GM21367 (cell line): ENCODE measurements around the gene HNF1B.
A peak's percentile ranks its signal among the peaks of the same experiment; 100 is the strongest.
"Not testable (repeated sequence)": the region's sequence is repeated elsewhere in the genome, so short reads cannot be mapped to it uniquely, and the experiment has no call there.

ENCODE experiments used
- ATAC-seq: cut with Tn5 transposase; IDR thresholded peaks from one replicate; pipeline ENCODE4 v1.9.1; 2021; ENCODE audit not compliant: unreplicated experiment

The HNF1B gene, protein sequence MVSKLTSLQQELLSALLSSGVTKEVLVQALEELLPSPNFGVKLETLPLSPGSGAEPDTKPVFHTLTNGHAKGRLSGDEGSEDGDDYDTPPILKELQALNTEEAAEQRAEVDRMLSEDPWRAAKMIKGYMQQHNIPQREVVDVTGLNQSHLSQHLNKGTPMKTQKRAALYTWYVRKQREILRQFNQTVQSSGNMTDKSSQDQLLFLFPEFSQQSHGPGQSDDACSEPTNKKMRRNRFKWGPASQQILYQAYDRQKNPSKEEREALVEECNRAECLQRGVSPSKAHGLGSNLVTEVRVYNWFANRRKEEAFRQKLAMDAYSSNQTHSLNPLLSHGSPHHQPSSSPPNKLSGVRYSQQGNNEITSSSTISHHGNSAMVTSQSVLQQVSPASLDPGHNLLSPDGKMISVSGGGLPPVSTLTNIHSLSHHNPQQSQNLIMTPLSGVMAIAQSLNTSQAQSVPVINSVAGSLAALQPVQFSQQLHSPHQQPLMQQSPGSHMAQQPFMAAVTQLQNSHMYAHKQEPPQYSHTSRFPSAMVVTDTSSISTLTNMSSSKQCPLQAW

DNA sequence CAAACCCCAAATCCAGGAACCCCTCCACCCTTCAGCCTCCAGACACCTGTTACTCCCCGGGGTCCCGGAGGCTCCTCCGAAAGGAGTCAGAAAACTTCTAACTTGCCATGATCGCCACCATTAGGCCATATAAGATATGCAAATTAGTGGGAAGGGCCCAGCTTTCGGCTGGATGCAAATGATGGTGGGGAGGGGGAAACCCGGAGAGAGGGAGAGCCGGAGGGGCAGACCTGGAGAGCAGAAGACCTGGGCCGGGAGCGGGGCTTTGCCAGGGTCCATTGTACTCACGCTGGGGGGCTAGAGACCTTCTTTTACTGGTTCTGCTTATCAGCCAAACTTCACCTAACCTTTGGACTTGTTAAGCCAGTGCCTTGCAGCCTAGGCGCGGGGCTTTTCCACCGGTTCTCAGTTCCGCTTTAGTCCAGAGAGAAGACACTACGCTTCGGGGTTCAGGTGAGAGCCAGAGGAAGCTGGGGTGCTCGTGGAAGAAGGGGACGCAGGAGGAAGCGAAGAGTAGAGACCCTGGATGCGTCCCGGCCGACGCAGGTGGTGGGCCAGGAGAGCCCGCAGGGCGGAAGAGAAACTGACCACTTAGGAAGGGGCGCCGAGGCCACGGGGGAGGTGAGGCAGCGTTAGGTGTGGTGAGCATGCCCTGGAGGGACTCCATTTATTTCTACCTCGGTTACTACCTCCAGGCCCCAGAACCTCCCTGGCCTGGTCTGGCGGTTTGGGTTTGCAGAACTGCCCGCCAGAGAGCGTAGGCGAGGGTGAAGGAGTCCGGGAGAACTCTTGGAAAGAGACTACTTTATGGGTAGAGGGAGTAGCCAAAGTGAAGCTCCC, at the start of gene HNF1B:
Gene HNF1B, minus strand, starts transcription at position 99 of the 840 bp plus-strand sequence. CDS start 175 bp downstream, outside the sequence.
- ATAC-seq, result no peak

DNA sequence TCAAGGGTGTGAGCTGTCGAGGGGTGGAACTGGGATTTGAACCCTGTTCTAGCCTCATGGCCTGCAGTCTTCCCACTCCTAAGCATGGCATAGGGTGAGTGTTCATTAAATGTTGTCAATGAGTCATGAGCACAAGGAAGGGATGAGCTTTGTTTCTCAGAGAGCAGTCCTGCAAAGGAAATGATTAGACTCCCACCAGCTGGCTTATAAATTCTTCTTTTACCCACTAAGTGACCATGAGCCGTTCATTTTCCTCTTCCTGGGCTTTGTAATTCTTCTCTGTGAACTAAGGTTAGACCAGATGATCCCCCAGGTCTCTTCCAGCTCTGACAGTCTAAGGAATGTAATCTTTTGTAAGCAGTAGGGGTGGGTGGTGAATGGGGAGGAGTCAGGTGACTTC, 47.9 kb upstream of the HNF1B start:
- ATAC-seq, result no peak

DNA sequence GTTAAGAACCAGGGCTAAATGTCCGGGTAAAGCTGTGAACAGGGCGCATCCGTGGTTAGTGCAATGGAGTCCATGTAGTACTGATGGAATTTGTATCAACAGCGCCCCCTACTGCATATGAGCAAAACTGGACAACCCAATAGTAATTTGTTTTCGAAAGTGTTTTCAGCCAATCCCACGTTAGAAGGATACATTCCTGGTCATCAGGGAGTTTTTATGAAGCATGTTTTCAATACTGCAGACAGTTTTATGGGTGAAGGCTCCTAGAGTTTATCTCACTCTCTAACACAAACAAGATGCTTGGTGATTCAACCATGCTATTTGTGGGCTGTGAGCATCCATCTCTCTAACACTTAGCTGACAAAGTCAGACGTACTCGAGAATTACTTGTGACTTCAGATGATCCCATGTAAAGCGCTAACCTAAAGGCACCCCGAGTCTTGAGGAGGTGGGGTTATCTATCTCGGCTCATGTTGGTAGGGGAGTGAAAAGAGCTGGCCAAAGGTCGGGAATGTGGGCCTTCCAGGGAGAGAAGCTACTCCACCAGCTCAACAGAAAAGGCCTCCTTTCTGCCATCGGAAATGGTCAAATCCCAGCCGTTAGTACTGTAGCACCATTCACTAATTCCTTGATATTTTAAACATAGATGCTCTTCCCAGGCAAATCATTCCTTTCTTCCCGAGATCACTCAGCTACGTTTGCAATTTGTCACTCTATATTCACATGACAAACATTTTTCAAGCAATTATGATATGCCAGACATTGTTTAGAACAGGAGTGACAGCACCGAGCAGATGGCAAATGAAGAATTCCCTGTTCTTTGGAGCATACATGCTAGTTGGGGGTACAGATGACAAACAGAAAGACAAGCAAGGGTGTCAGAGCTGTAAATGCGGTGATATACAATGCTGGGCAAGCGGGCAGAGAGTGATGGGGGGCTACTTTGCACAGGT, 46.9 kb upstream of the HNF1B start:
- ATAC-seq, result no peak

DNA sequence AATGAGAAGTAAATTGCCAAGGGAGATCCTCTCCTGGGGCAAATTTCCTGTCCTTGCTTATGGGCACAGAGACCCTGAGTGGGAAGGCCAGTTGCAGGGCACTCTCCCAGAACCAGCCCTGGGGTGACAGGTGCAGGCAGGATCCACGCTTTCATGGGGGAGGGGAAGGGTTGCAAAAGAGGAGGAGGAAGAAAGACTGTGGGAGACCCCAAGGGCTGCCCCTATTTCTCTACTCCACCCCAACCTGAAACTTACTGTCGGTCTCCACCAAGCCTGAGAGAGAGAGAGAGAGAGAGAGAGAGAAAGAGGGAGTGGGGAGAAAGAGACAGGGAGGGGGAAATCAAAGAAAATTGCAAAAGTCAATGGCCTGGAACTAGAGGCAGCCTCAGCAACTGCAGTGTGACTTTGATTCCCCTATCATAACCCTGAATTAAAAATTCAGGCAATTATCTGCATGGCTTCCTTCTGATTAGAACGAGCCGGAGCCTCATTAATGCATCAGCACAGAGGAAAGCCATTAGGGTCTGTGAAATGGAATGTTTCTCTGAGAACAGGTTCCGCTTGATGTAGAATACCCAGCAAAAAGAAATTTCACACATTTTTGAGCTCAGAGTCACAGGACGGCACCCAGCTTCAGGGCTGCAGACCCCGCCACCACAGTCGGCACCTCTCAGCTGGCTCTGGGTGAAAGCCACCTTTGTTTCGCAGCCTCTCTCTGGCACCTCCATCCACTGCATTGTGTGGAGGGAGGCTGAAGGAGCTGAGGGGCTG, 45.1 kb upstream of the HNF1B start:
- ATAC-seq, result no peak

DNA sequence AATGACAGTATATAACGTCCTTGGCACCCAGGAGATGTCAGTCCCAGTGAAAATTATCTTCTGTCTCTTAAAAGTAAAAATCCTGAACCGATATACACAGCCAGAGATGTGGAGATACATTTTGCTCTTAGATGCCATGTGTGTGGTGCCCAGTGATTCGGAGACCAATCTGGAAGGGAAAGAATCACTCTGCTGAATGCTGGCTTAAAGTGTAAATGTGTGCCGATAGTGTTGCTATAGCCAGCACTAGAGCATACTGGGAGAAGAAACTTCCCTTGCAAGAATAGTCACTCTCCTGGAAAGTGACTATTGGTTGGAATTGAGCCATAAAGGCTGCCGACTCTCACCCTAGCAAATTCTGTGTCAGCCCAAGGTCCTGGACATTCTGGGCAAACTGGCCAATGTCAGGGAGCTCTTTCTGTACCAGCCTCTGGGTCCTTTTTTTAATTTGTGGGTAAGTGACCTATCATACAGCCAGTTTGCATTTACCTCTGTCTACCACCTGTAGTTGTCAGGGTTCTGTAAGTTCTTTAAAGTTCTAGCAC, 44.2 kb upstream of the HNF1B start:
- no peak for ATAC-seq

DNA sequence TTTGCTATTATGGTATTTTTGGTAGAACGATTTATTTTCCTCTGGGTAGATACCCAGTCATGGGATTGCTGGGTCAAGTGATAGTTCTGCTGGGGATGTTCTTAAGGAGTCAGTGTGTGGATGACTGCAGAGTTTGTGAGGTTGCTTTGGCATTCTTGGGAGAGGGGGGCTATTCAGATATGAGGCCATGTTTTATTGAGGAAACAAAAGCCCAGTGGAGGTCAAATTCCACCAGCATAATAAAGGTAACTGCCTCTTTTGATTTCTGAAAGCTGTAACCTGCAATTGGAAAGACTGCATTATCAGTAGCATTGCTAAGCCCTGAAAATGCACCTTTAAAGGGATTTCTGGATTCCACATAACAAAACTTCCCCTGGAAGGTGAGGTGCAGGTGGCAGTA, 43.7 kb upstream of the HNF1B start:
- no peak for ATAC-seq

DNA sequence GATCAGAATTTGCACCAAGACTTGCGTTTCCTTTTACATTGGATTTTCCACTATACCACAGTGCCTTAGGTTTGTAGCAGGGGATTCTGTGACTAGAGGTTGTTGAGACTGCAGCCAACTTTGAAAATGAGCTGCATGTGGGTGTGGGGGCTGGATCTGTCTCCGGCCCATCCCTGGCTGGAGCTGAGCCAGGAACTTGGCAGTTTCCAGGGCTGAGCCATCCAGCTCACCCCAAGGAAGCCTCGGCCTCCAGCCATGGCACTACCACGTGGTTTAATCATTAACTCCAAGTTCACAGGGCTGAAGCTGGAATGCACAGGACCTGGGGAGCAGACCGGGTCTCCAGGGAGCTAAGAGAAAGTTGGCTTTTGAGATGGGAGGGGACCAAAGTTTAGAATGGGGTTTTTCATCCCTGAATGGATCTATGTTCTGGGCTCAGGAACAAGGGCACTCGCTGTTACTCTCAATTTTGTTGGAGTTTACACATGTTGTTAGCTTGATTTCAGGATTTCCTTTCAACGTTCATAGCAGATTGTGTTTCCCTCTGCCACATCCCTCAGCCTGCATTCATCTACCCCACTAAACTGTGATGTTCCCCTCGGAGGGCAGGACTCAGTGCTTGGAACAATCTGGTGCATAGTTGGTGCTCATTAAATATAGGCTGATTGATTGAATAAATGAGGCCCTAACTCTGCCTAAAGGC, 42.3 kb upstream of the HNF1B start:
- no peak for ATAC-seq

DNA sequence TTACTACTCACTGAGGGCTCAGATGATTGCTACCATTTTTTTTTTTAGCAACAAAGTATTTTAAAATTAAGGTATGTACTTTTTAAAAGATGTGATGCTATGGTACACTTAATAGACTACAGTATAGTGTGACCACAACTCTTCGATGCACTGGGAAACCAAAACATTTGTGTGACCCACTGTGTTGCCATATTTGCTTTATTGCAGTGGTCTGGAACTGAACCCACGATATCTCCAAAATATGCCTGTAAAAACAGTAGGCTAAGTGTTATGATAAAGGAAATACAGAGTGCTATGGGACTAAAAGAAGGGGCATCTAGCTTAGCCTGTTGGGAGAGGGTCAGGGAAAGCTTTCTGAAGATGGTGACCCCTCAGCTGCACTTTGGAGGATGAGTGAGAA, 41.6 kb upstream of the HNF1B start:
- ATAC-seq, result no peak

DNA sequence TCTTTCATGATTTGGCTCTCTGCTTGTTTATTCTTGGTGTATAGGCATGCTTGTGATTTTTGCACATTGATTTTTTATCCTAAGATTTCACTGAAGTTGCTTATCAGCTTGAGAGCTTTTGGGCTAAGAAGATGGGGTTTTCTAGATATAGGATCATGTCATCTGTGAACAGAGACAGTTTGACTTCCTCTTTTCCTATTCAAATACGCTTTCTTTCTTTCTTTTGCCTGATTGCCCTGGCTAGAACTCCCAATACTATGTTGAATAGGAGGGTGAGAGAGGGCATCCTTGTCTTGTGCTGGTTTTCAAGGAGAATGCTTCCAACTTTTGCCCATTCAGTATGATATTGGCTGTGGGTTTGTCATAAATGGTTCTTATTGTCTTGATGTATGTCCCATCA, 37.6 kb upstream of the HNF1B start:
- ATAC-seq, result not testable (repeated sequence)

DNA sequence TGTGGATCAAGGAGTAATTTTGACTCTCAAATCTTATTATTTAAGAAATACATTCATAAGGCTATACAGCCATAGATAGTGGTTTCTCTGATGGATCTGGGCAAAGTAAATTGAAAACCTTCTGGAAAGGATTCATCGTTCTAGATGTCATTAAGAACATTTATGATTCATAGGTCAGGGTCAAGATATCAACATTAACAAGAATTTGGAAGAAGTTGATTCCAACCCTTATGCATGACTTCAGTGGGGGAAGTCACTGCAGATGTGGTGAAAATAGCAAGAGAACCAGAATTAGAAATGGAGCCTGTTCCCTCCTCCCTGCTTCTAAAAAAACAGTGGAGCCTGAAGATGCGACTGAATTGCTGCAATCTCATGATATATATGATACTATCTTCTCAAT, 36.6 kb upstream of the HNF1B start:
- ATAC-seq, result no peak

DNA sequence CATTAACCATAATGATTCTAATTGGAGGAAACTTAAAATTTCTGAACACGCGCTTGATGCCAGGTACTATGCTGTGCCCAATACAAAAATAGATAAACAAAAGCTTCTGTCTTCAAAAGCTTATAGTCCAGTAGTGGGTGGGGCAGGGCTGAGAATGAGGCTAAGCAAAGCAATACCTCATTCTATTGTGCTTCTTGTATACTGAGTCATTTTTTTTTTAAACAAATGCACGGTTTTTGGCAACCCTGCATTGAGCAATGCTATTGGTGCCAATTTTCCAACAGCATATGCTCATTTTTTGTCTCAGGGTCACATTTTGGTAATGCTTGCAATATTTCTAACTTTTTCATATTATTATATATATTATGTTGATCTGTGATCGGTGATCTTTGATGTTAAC, 34.7 kb upstream of the HNF1B start:
- ATAC-seq, result no peak

DNA sequence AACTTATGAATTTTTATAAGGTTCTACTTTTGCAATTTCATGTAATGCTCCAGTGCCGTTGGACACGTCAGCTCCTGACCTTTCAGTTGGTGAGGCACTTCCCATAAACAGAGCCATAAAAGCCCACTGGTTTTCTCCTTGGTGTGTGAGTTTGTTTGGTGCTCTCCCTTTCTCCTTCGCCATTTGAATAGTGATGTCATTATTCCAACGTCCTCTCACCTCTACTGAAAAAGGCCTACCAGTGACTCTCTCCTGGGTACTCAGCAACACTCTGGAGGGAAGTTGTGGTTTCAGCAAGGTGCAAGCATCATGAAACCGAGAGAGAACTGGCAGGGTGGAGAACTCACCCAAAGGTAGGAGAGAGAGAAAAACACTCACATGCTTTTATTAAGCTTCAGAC, 29.6 kb upstream of the HNF1B start:
- ATAC-seq, result peak; percentile 82

DNA sequence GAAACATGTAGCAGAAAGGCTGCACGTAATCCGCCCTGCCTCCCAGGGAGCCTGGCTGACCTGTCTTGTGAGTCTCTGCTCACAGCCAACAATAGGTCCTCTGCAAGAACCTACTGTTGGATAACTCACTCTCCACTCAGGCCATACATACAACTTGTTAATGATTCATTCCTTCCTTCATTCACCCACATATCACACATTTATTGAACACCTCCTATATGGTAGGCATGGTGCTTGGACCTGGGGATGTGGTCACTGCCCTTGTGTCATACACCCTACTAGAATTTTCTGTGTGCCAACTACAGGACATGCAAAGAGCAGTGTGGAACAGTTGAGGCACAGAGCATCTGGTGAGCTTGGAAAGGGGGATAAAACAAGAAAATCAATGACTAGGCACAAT, 28.1 kb upstream of the HNF1B start:
- no peak for ATAC-seq

DNA sequence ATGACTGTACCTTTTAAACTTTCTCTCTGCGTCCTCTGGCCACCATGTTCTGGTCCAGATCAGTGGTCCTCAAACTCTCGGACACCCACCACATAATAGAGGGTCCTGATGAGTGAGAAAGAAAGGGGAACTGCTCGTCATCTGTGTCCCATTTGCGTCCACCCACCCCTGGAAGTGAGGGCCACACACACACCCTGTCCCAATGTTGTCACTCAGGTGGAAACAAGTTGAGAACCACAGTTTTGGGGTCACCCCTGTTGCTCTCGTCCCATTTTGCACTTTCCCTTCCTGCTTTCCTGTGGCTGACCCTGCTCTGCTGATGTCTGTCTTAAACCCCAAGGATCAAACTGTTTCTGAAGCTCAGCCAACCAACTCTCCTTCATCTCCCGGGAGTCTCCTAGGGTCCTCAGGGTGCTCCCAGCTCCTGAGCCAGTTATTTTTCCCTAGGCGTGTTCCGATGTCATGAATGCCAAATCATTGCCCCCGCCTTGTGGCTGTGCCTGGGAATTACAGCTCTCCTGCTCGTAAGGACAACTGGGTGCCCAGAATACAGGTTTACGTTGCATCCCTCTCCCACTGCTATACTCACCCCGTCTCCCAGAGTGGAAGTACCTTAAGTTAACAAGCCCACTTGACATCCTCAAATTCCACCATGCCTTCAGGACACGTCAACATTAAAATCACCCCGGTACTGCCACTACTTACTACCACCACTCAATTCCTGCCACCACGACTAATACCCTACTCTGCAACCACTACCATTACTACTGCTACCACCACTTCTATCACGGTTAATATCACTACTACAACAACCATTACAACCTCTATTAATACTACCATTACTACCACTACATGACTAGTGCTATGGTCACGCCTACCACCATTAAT, 26.0 kb upstream of the HNF1B start:
- no peak for ATAC-seq

DNA sequence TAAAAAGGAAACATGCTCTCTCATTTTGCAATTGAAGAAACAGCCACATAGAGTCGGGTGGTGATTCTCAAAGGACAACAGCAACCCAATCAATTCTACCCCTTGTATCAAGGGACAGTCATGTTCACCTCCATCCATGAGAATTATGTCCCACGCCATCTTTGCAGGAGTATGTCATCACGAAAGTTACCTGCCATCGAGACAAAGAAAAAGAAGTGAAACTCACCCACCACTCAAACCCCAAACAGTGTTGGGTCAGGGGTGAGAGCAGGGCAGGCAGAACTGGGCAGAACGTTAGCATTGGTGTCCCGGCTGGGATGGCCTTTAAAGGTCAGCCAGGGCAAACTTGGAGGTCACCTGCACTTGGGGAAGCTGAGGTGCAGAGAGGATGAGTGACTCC, 24.2 kb upstream of the HNF1B start:
- ATAC-seq, result no peak

DNA sequence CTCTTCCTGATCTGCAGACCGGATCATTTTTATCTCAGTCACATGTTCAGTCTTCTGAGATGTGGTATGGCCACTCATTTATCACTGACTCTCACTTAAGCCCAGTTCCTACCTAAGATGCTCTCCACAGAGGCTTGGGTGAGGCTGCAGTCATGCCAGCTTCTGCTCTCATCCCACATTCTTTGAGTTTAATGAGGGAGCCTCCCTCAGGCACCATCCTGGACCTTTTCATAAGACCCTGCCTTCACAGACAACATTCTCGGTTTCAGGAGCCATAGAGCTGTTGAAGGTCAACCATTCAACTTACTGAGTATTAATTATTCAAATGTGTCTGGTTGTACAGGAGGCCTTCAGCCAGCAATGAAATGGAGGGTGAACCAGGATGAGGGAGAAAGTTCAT, 23.6 kb upstream of the HNF1B start:
- no peak for ATAC-seq

DNA sequence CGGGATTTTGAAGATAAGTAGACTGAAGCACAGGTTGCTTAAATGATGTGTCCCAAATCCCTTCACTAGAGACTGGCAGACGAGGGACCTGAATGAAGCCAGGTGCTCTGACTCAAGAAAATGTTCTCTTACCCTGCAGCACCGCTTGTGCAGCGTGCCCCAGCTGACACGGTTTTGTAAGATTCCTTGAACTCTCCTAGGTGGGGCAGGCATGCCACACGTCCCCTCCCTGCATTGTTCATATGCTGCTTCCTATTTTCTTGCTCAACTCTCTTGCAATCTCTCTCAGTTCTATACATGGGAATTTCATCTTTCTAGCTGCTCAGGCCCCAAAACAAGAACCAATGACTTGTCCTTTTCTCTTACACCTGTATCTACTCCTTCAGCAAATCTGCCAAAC, 22.1 kb upstream of the HNF1B start:
- no peak for ATAC-seq

DNA sequence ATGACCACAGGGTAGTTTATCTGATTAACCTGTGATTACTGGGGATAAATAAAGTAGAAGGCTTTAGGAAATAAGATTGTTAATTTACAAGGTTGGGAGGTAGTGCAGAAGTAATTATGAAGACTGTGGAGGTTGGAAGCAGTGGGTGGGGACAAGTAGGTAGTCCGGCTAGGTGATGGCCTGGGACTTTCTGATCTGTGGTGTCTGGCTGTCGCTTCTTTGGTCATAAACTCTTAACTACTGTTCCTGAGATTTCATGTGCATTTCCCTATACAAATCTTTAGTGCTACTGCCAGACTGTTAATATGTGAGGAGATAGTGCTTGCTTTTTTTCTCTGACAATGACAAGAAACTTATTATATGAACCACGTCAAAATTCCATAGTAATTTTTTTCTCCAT, 19.5 kb upstream of the HNF1B start:
- no peak for ATAC-seq
